Liver (tissue), 9 donors: Measurements from ENCODE around the gene PIAS1. TPM values are rescaled to one million over a fixed set of nuclear protein-coding genes. Genes with fewer than 3 reads are reported as not detected.
A peak's percentile ranks its signal among the peaks of the same experiment; 100 is the strongest.

Source experiments
- DNase-seq: peaks from one replicate; pipeline ENCODE4 v3.0.0-alpha.2; 2017; ENCODE audit warnings: low spot score
- H3K27ac ChIP-seq, 2 donors: one replicate each; pipeline ENCODE4 v1.7.0; 2013; ENCODE audit warnings: inconsistent platforms in 2 of 2, low read length in 2 of 2, control low read depth in 1 of 2, low read depth in 1 of 2, mild to moderate bottlenecking in 1 of 2
- H3K27me3 ChIP-seq, 4 donors: one replicate each; pipeline versions ENCODE4 v1.6.1 to v1.7.0; 2013; ENCODE audit warnings: low read length in 3 of 4, inconsistent platforms in 1 of 4, mild to moderate bottlenecking in 1 of 4, moderate library complexity in 1 of 4; ENCODE audit not compliant: control insufficient read depth in 4 of 4, insufficient read depth in 4 of 4
- H3K36me3 ChIP-seq, 4 donors: one replicate each; pipeline versions ENCODE4 v1.6.1 to v1.7.0; 2013; ENCODE audit warnings: low read length in 3 of 4, mild to moderate bottlenecking in 3 of 4, low read depth in 1 of 4, moderate library complexity in 1 of 4; ENCODE audit not compliant: control insufficient read depth in 4 of 4, insufficient read depth in 3 of 4
- H3K4me1 ChIP-seq, 4 donors: one replicate each; pipeline versions ENCODE4 v1.6.1 to v1.7.0; 2013; ENCODE audit warnings: low read length in 3 of 4, mild to moderate bottlenecking in 3 of 4, moderate library complexity in 1 of 4; ENCODE audit not compliant: control insufficient read depth in 4 of 4, insufficient read depth in 4 of 4
- H3K4me3 ChIP-seq, 3 donors: one replicate each; pipeline versions ENCODE4 v1.6.1 to v1.7.0; 2013; ENCODE audit warnings: low read length in 3 of 3, control low read depth in 1 of 3, low read depth in 1 of 3, mild to moderate bottlenecking in 1 of 3
- H3K9ac ChIP-seq, 2 donors: one replicate each; pipeline ENCODE4 v1.7.0; 2013; ENCODE audit warnings: low read length in 2 of 2, mild to moderate bottlenecking in 2 of 2, moderate library complexity in 2 of 2, control low read depth in 1 of 2, low read depth in 1 of 2
- H3K9me3 ChIP-seq, 4 donors: one replicate each; pipeline versions ENCODE4 v1.6.1 to v1.7.0; 2013; ENCODE audit warnings: low read length in 3 of 4; ENCODE audit not compliant: control insufficient read depth in 4 of 4
- CTCF ChIP-seq: fragments of 150-350 bp; IDR thresholded peaks from 2 replicates; pipeline ENCODE4 v1.5.1; 2017; ENCODE audit warnings: improper control_type of control experiment, low read depth, low read length; ENCODE audit not compliant: missing input control
- EGR1 ChIP-seq, 2 donors: IDR thresholded peaks; 2 replicates each; pipeline ENCODE4 v1.6.1; 2016 to 2018; ENCODE audit warnings: antibody characterized with exemption in 2 of 2, low read depth in 2 of 2
- FOXA2 ChIP-seq: IDR thresholded peaks from 2 replicates; pipeline ENCODE4 v1.6.1; 2016; ENCODE audit warnings: antibody characterized with exemption
- HNF4A ChIP-seq, 2 donors: conservative IDR thresholded peaks; 2 replicates each; pipeline ENCODE4 v1.6.1; 2016; ENCODE audit warnings: antibody characterized with exemption in 2 of 2, mild to moderate bottlenecking in 2 of 2
- MAX ChIP-seq: IDR thresholded peaks from 2 replicates; pipeline ENCODE4 v1.6.1; 2016; ENCODE audit warnings: antibody characterized with exemption
- REST ChIP-seq: IDR thresholded peaks from 2 replicates; pipeline ENCODE4 v1.6.1; 2016; ENCODE audit warnings: antibody characterized with exemption, mild to moderate bottlenecking
- SP1 ChIP-seq: IDR thresholded peaks from 2 replicates; pipeline ENCODE4 v1.6.1; 2018; ENCODE audit warnings: antibody characterized with exemption, mild to moderate bottlenecking
- TAF1 ChIP-seq: conservative IDR thresholded peaks from 2 replicates; pipeline ENCODE4 v1.6.1; 2016; ENCODE audit warnings: antibody characterized with exemption, mild to moderate bottlenecking
- YY1 ChIP-seq: IDR thresholded peaks from 2 replicates; pipeline ENCODE4 v1.6.1; 2016; ENCODE audit warnings: antibody characterized with exemption, mild to moderate bottlenecking
- ZBTB33 ChIP-seq: IDR thresholded peaks from 2 replicates; pipeline ENCODE4 v1.6.1; 2016; ENCODE audit warnings: antibody characterized with exemption
- WGBS: extraction: QIAGEN DNeasy Blood & Tissue Kit; methylation state at CpG from one replicate; pipeline ENCODE4 v1.1.7; 2013; 5-methylcytosine and 5-hydroxymethylcytosine counted together
- polyA plus RNA-seq, 2 donors: library from polyadenylated mRNA; stranded (reverse) in 1 of 2; unstranded in 1 of 2; fragments of 200-250 nt in 1 of 2; fragments of >200 nt in 1 of 2; fragmentation: Nextera tagmentation in 1 of 2; extraction: Ambion mirVana in 1 of 2; gene quantifications; one replicate each; pipeline versions ENCODE4 v1.2.1 to v1.2.3, GENCODE V29; 2013 to 2015
- total RNA-seq, 2 donors: library from RNA; depleted of rRNA; stranded (reverse); fragments of >200 nt; gene quantifications; one replicate each; pipeline ENCODE4 v1.2.3, GENCODE V29; 2014
- donor health status: healthy.
- donor health status: healthy.
- donor health status: healthy.
- donor health status: healthy.
- donor health status: healthy.

Gene PIAS1
- total and polyA plus RNA-seq, 4 donors = 5.6 to 18.8 (median 13.2) TPM

- Histone ChIP-seq H3K27ac (no peak overlapping the region), H3K9ac (peak overlapping the region; percentile 36 to 54), H3K4me1 (peaks cover 3 to 29% (median 24%) of the 10 kb centered on the region in 4 donors), H3K36me3 (no peaks in the 10 kb centered on the region), H3K27me3 (no peaks in the 10 kb centered on the region), H3K4me3 (peak overlapping the region in 1 of 3 donors; percentile 95), H3K9me3 (no peaks in the 10 kb centered on the region)
- 57% methylated on average over 5 of the region's 5 CpGs for WGBS
- peak; percentile 17 for TF ChIP-seq REST
- no peak for TF ChIP-seq MAX
- no peak for DNase-seq
Observed at GRCh38 chr15:68056097-68056865, 2.2 kb downstream of the PIAS1 start.

GRCh38 chr15:68057034-68057433, 2.9 kb downstream of the PIAS1 start:
- Histone ChIP-seq H3K9ac (no peak overlapping the region), H3K4me3 (no peak overlapping the region), H3K9me3 (no peaks in the 10 kb centered on the region), H3K27ac (no peak overlapping the region), H3K27me3 (no peaks in the 10 kb centered on the region), H3K4me1 (peaks cover 3 to 37% (median 26%) of the 10 kb centered on the region in 4 donors), H3K36me3 (no peaks in the 10 kb centered on the region)
- TF ChIP-seq REST (no peak), HNF4A (conservative IDR thresholded peaks at IDR 0.05) (no peak), FOXA2 (no peak), ZBTB33 (no peak), EGR1 (IDR thresholded peaks at IDR 0.05; ENCODE audit: low read depth in 2 of 2) (no peak), SP1 (no peak), CTCF (no peak), TAF1 (no peak), YY1 (no peak)
- DNase-seq = no peak
